Stimulated activated CD4-positive, alpha-beta T cell treated with anti-CD3 and anti-CD28 coated beads, Interleukin-4, amount 100 ng/mL, for 24 hours (primary cell): ENCODE results near the gene TSPEAR.
A peak's percentile ranks its signal among the peaks of the same experiment; 100 is the strongest.

Source experiments
- DNase-seq: peaks from one replicate; pipeline ENCODE4 v3.0.0-alpha.2; 2020

Gene TSPEAR

DNA sequence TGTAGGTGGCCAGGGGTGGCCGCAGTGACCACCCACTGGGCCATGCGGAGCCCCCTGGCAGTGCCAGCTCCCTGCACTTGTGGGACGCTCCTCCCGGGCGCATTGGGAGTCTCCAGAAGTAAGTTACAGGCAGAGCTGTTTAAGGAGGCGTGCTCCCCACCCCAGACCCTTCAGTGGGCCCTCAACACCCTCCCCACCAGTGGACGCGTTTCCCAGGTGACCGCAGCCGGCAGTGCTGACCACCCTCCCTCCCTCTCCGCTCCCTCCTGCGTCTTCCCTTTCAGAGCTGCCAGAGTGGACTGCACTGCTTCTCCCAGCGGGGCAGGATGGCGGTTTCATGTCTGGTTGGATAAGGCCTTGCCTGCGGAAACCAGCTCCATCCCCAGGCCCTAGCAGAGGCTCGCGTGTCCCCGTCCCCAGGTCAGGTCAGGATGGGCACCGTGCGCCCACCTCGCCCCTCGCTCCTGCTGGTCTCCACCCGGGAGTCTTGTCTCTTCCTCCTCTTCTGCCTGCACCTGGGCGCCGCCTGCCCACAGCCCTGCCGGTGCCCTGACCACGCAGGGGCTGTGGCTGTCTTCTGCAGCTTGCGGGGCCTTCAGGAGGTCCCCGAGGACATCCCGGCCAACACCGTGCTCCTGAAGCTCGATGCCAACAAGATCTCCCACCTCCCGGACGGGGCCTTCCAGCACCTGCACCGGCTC is 255.0 kb downstream of the TSPEAR start:
- DNase-seq = no peak

DNA sequence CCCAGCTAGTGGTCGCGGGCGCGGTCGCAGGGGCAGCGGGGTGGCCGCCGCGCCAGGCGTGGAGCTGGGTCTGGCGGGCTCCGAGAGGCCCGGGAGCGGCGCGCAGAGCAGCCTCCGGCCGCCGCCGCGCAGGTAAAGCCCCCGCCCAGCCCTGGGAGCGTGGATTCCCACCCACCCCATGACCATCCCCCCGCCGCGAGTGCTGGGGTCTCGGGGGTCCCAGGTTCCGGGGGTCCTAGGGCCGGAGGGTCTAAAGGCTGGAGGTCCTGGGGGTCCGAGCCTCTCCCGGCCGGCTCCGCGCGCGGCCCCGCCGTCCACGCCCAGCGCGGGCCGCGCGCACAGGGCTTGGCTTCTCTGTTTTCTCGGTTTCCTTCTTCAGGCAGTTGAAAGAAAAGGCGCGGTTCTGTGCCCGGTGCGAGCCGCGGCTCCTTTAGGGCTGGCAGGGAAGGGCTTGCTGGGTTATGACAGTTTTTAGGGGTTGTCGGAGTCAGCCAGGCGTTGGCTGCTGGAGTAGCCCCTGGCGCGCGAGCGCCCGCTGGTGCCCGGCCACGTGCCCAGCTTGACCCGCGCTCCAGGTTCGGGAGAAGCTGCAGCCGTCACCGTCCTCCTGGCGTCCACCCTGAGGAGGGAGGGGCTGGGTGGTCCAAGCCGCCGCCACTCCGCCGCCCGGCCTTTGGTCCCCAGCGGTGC is 255.7 kb downstream of the TSPEAR start:
- DNase-seq = peak; percentile 30

- DNase-seq = peak; percentile 83
These were observed 256.4 kb downstream of the TSPEAR start, which contains the start of gene LRRC3 for GRCh38 chr21:44454747-44455523. LRRC3 (plus strand) TSS chr21:44455510; CDS start chr21:44456645, 1,135 bp downstream.

DNA sequence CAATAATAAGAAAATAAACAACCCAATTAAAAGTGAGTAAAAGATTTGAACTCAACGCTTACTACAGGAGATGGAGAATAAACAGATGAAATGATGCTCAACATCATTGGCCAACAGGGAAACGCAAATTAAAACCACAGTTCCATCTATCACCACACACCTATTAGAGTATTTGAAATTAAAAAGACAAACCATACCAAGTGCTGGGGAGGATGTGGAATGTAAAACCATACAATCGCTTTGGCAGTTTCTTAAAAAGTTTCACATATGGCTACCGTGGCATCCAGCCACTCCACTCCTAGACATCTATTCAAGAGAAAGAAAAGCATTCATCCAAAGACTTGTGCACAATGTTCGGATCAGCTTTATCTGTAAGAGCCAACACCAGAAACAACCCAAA is 257.3 kb downstream of the TSPEAR start:
- no peak for DNase-seq

GRCh38 chr21:44453120-44453519 is 258.3 kb downstream of the TSPEAR start:
- DNase-seq = no peak

DNA sequence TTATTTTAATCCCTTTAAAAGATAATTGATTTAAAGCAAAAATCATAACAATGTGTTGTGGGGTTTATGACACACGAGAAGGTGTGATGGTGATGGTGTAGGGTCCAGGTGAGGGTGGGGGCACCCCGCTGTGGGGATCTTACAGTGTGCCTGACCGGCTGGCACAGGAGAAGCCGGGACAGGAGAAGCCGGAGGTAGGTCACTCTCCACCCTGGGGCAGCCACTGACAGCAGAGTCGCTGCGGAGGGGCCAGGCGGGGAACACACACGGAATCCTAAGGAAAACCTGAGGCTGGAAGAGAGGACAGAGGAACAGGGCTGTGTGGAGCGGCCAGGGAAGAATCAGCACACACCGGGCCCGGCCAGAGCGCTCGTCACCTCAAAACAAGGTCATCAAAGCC is 260.4 kb downstream of the TSPEAR start:
- no peak for DNase-seq

GRCh38 chr21:44450402-44450801 is 261.0 kb downstream of the TSPEAR start:
- no peak for DNase-seq

DNA sequence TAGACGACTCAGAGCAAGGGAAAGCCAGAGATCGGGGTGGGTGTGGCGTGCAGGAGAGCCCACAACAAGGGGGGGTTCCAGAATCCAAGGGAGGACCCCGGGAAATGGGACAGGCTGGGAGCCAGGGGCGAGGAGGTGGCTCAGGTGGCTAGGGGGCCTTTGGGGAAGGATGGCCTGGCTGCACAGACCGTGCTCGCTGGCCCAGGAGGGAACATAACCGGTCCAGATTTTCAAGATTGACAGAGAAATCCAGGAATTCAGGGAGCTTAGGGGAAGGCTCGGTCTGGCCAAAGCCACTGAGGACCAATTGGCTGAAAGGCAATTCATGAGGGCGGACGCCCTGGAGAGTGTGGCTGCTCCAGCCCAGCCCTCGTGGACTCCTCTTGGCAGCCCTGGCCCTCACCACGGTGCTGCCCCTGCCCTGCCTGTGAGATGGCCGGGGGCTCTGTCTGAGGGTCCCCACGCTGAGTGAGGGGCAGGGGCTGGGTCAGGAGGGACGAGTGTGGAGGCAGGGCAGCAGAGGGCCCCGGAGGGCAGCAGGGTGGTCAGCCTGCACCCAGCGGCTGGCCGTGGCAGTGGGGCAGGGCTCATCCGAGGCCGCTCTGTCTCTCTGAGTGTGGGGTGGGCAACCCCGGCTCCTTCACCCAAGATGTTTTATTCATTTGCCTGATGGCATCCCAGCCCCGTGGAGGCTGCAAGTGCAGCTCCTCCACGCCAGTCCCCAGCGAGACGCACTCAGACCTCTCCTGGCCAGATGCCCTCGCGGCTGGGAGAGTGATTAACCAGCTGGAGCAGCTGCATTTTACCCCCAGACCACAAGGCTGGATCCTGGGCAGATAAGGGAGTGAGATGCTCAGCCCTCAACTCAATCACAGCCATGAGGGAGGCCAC is 261.7 kb downstream of the TSPEAR start:
- no peak for DNase-seq

DNA sequence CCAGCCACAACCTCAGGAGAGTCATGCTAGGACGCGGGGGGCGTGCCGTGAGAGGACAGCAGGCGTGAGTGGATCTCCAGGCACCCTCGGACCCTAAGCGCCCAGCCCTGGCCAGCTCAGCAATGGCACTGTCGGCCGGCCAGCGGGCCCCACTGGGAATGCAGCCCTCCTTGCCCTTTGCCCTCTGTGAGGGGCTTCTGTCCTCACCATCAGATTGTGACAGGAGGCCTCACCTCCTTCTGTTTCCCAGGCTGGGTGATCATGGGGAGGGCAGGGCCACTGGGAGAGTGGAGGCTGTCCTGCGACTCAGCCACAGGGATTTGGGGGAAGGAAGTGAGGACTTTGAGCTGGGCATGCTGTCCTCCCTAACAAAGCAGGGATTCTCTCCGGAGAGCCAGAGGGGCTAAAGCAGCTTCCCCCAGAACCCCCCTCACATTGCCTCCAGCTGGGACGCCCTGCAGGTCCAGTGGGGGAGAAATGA is 262.7 kb downstream of the TSPEAR start:
- no peak for DNase-seq
